Body of pancreas (tissue), 4 donors: ENCODE data around the gene KLHL26. TPM values are rescaled to one million over a fixed set of nuclear protein-coding genes. Genes with fewer than 3 reads are reported as not detected.

ENCODE experiments used
- ATAC-seq: fragments of 150-250 bp; one replicate; pipeline ENCODE4 v1.9.1; 2016
- DNase-seq, 4 donors: peaks; one replicate each; pipeline ENCODE4 v3.0.0-alpha.2; 2019
- H3K27ac ChIP-seq, 4 donors: fragments of 200-600 bp; sonication (generic); 1 replicate in 3 of 4; 2 replicates in 1 of 4; pipeline versions ENCODE4 v1.5.1 to v1.6.1; 2016 to 2019; ENCODE audit warnings: mild to moderate bottlenecking in 1 of 4, mixed read lengths in 1 of 4, moderate library complexity in 1 of 4
- H3K27me3 ChIP-seq, 2 donors: fragments of 200-600 bp; sonication (generic); one replicate each; pipeline ENCODE4 v1.6.0; 2016; ENCODE audit warnings: mild to moderate bottlenecking in 1 of 2
- H3K36me3 ChIP-seq, 2 donors: fragments of 200-600 bp; sonication (generic); replicated peaks in 1 of 2; 2 replicates each; pipeline ENCODE4 v1.5.1; 2016; ENCODE audit warnings: low read depth in 2 of 2; ENCODE audit not compliant: insufficient read depth in 1 of 2
- H3K4me1 ChIP-seq: fragments of 200-600 bp; sonication (generic); one replicate; pipeline ENCODE4 v1.6.0; 2016
- H3K4me3 ChIP-seq, 2 donors: fragments of 200-600 bp; sonication (generic); 1 replicate in 1 of 2; 2 replicates in 1 of 2; pipeline ENCODE4 v1.5.1; 2016 to 2019
- H3K9me3 ChIP-seq, 3 donors: fragments of 200-600 bp; sonication (generic); 1 replicate in 2 of 3; 2 replicates in 1 of 3; pipeline ENCODE4 v1.5.1; 2016
- CTCF ChIP-seq, 7 experiments: fragments of 450-650 bp in 4 of 7; fragments of 200-600 bp in 3 of 7; sonication (generic) in 3 of 7; IDR thresholded peaks; one replicate each; pipeline ENCODE4 v1.5.1; 2016 to 2019; ENCODE audit warnings: antibody characterized with exemption in 7 of 7
- POLR2A ChIP-seq, 3 donors: fragments of 450-650 bp; IDR thresholded peaks; one replicate each; pipeline ENCODE4 v1.6.1; 2016; ENCODE audit warnings: antibody characterized with exemption in 3 of 3, mild to moderate bottlenecking in 2 of 3
- WGBS, 2 donors: methylation state at CpG; one replicate each; pipeline ENCODE4 v1.1.5; 2017; 5-methylcytosine and 5-hydroxymethylcytosine counted together
- intact Hi-C: fragments of 100-400 bp; cut with DNase I; formaldehyde crosslinking; loops from one replicate; pipeline ENCODE4 v1.15.1; 2023
- total RNA-seq, 2 donors: library from RNA; depleted of rRNA; stranded (reverse); fragments of >200 nt; gene quantifications; one replicate each; pipeline ENCODE4 v1.1.0, GENCODE V29; 2016

KLHL26 gene
- total RNA-seq, 2 donors from 2014 or later: 3.6 to 8.9 TPM

GRCh38 chr19:18651300-18651699 is 14.5 kb downstream of the KLHL26 start:
- H3K4me1 ChIP-seq: no peaks in the 10 kb centered on the region
- no peaks in the 10 kb centered on the region for H3K36me3 ChIP-seq
- no peak for TF ChIP-seq CTCF (IDR thresholded peaks at IDR 0.05)
- TF ChIP-seq POLR2A (IDR thresholded peaks at IDR 0.05): no peak
- H3K27me3 ChIP-seq: no peaks in the 10 kb centered on the region
- 80% methylated on average over 1 of the region's 1 CpG; no CpG with 5 or more reads in 1 of the 2 donors for WGBS, 2 donors
- no peak overlapping the region for H3K4me3 ChIP-seq
- H3K9me3 ChIP-seq: no peaks in the 10 kb centered on the region
- no peak for ATAC-seq
- no peak for DNase-seq
- peak overlapping the region in 2 of 4 donors; percentile 12 to 57 for H3K27ac ChIP-seq
- intact Hi-C loops: no loop called here

- no peaks in the 10 kb centered on the region for H3K36me3 ChIP-seq
- H3K9me3 ChIP-seq: no peaks in the 10 kb centered on the region
- 88% methylated on average over 6 of the region's 6 CpGs; no CpG with 5 or more reads in 1 of the 2 donors for WGBS, 2 donors
- peak overlapping the region in 1 of 4 donors; percentile 57 for H3K27ac ChIP-seq
- no peak for TF ChIP-seq POLR2A (IDR thresholded peaks at IDR 0.05)
- TF ChIP-seq CTCF (IDR thresholded peaks at IDR 0.05): no peak
- intact Hi-C loops: no loop called here
- no peaks in the 10 kb centered on the region for H3K4me1 ChIP-seq
- ATAC-seq: no peak
- H3K27me3 ChIP-seq: no peaks in the 10 kb centered on the region
- H3K4me3 ChIP-seq: no peak overlapping the region
- no peak for DNase-seq
These were observed 14.9 kb downstream of the KLHL26 start for GRCh38 chr19:18651733-18652132.

DNA sequence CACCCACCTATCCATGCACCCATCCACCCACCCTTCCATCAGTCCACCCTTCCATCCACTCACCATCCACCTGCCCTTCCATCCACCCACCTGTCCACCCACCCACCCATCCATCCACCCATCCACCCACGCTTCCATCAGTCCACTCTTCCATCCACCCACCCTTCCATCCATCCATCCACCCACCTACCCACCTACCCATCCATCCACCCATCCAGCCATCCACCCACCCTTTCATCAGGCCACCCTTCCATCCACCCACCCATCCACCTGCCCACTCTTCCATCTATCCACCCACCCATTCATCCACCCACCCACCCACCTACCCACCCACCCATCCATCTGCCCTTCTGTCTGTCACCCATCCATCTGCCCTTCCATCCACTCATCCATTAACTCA is 17.0 kb downstream of the KLHL26 start:
- Histone ChIP-seq H3K9me3 (no peaks in the 10 kb centered on the region), H3K27ac (no peak overlapping the region), H3K27me3 (no peaks in the 10 kb centered on the region), H3K4me1 (no peaks in the 10 kb centered on the region), H3K36me3 (no peaks in the 10 kb centered on the region), H3K4me3 (no peak overlapping the region)
- DNase-seq (no peak), ATAC-seq (no peak)
- intact Hi-C loops: no loop called here
- TF ChIP-seq POLR2A (IDR thresholded peaks at IDR 0.05) (no peak), CTCF (IDR thresholded peaks at IDR 0.05) (no peak)
- WGBS, 2 donors: 100% methylated on average over 1 of the region's 1 CpG

DNA sequence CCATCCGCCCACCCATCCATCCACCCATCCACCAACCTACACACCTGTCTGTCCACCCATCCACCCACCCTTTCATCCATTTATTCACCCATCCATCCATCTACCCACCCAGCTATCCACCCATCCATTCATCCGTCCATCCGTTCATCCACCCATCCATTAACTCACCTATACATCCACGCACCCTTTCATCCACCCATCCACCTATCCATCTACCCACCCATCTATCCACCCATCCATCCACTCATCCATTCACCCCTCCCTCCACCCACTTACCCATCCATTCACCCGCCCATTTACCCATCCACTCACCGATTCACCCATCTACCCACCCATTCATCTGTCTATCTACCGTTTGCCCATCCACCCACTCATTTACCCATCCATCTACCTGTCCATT is 17.6 kb downstream of the KLHL26 start:
- TF ChIP-seq POLR2A (IDR thresholded peaks at IDR 0.05) (no peak), CTCF (IDR thresholded peaks at IDR 0.05) (no peak)
- no peak overlapping the region for H3K4me3 ChIP-seq
- no peaks in the 10 kb centered on the region for H3K9me3 ChIP-seq
- DNase-seq (no peak), ATAC-seq (no peak)
- 92 to 97% methylated on average over 7 of the region's 7 CpGs for WGBS, 2 donors
- H3K36me3 ChIP-seq: no peaks in the 10 kb centered on the region
- H3K27me3 ChIP-seq: no peaks in the 10 kb centered on the region
- H3K4me1 ChIP-seq: no peaks in the 10 kb centered on the region
- no peak overlapping the region for H3K27ac ChIP-seq
- intact Hi-C loops: no loop called here

- DNase-seq: no peak
- H3K4me3 ChIP-seq: no peak overlapping the region
- 92 to 100% methylated on average over 2 to 13 of the region's 13 CpGs for WGBS, 2 donors
- H3K9me3 ChIP-seq: no peaks in the 10 kb centered on the region
- intact Hi-C loops: no loop called here
- no peak for ATAC-seq
- TF ChIP-seq CTCF (IDR thresholded peaks at IDR 0.05): no peak
- TF ChIP-seq POLR2A (IDR thresholded peaks at IDR 0.05): no peak
- no peaks in the 10 kb centered on the region for H3K4me1 ChIP-seq
- H3K36me3 ChIP-seq: no peaks in the 10 kb centered on the region
- no peaks in the 10 kb centered on the region for H3K27me3 ChIP-seq
- no peak overlapping the region for H3K27ac ChIP-seq
These were observed 18.5 kb downstream of the KLHL26 start for GRCh38 chr19:18655173-18655844.
